B cell (primary cell): ENCODE measurements around the gene MRPL46. TPM values are rescaled to one million over a fixed set of nuclear protein-coding genes. Genes with fewer than 3 reads are reported as not detected.
A peak's percentile ranks its signal among the peaks of the same experiment; 100 is the strongest.

Experiments used
- ATAC-seq: fragments of 200-7000 bp; cut with Tn5 transposase; one replicate; pipeline ENCODE4 v1.10.0; 2021; ENCODE audit warnings: low read depth, mild to moderate bottlenecking, moderate number of reproducible peaks, moderate library complexity
- CTCF ChIA-PET: fragments of 350-600 bp; sonication (Branson Sonifier 250); formaldehyde crosslinking; loops from one replicate; lab custom pipeline; 2021; ENCODE audit warnings: antibody characterized with exemption, inconsistent platforms; lab: Charles Lee
- POLR2A ChIA-PET: fragments of 350-600 bp; sonication (Branson Sonifier 250); formaldehyde crosslinking; loops from one replicate; lab custom pipeline; 2021; ENCODE audit warnings: antibody characterized with exemption; lab: Charles Lee
- DNase-seq: peaks from one replicate; pipeline ENCODE4 v3.0.0; 2013
- H2AFZ ChIP-seq: 2 replicates; pipeline ENCODE4 v1.6.1; 2012; ENCODE audit warnings: mild to moderate bottlenecking, low read depth, low read length; ENCODE audit not compliant: insufficient read depth, poor library complexity, severe bottlenecking
- H3K27ac ChIP-seq, 2 donors: 1 replicate in 1 of 2; 2 replicates in 1 of 2; pipeline ENCODE4 v1.5.1; 2012 to 2013; ENCODE audit warnings: low read length in 2 of 2, mild to moderate bottlenecking in 2 of 2, moderate library complexity in 1 of 2
- H3K27me3 ChIP-seq, 4 experiments: fragments of 200-600 bp in 1 of 4; sonication (generic) in 1 of 4; replicated peaks in 1 of 4; 1 replicate in 2 of 4; 2 replicates in 2 of 4; pipeline versions ENCODE4 v1.6.1 to v1.7.0; 2013 to 2016; ENCODE audit warnings: low read length in 3 of 4, mild to moderate bottlenecking in 2 of 4, mixed read lengths in 1 of 4, moderate library complexity in 1 of 4; ENCODE audit not compliant: insufficient read depth in 4 of 4, control insufficient read depth in 3 of 4; ENCODE audit errors: control extremely low read depth in 1 of 4
- H3K36me3 ChIP-seq, 2 experiments: replicated peaks in 1 of 2; 1 replicate in 1 of 2; 2 replicates in 1 of 2; pipeline versions ENCODE4 v1.6.1 to v1.7.1; 2013; ENCODE audit warnings: low read length in 1 of 2; ENCODE audit not compliant: insufficient read depth in 2 of 2, control insufficient read depth in 1 of 2; ENCODE audit errors: control extremely low read depth in 1 of 2, extremely low read depth in 1 of 2
- H3K4me1 ChIP-seq, 2 donors: fragments of 200-600 bp in 1 of 2; sonication (generic) in 1 of 2; 1 replicate in 1 of 2; 2 replicates in 1 of 2; pipeline versions ENCODE4 v1.5.1 to v1.6.1; 2013 to 2017; ENCODE audit warnings: low read length in 2 of 2; ENCODE audit not compliant: control insufficient read depth in 2 of 2, insufficient read depth in 2 of 2
- H3K4me2 ChIP-seq: replicated peaks from 2 replicates; pipeline ENCODE3; 2012; ENCODE audit warnings: mild to moderate bottlenecking, low read depth, low read length; ENCODE audit not compliant: poor library complexity, severe bottlenecking
- H3K4me3 ChIP-seq, 5 experiments: fragments of 200-600 bp in 1 of 5; sonication (generic) in 1 of 5; 1 replicate in 3 of 5; 2 replicates in 2 of 5; pipeline versions ENCODE4 v1.5.1 to v1.7.0; 2011 to 2016; ENCODE audit warnings: low read length in 4 of 5, mild to moderate bottlenecking in 4 of 5, low read depth in 2 of 5, control low read depth in 1 of 5, moderate library complexity in 1 of 5; ENCODE audit not compliant: insufficient read depth in 1 of 5; ENCODE audit errors: control extremely low read depth in 1 of 5, extremely low read depth in 1 of 5
- H3K79me2 ChIP-seq: fragments of 200-600 bp; sonication (generic); one replicate; pipeline ENCODE4 v1.6.0; 2016; ENCODE audit warnings: low read length; ENCODE audit not compliant: control insufficient read depth, insufficient read depth
- H3K9ac ChIP-seq: fragments of 200-600 bp; sonication (generic); 2 replicates; pipeline ENCODE4 v1.6.1; 2017; ENCODE audit warnings: mild to moderate bottlenecking, low read length, moderate library complexity
- H3K9me3 ChIP-seq, 3 donors: one replicate each; pipeline versions ENCODE4 v1.6.1 to v1.7.1; 2013; ENCODE audit warnings: low read length in 2 of 3; ENCODE audit not compliant: control insufficient read depth in 2 of 3, insufficient read depth in 1 of 3; ENCODE audit errors: control extremely low read depth in 1 of 3
- H4K20me1 ChIP-seq: 2 replicates; pipeline ENCODE4 v1.6.0; 2012; ENCODE audit warnings: mild to moderate bottlenecking, low read length; ENCODE audit not compliant: insufficient read depth, control insufficient read depth, poor library complexity, severe bottlenecking
- H3K27ac Mint-ChIP-seq: one replicate; pipeline ENCODE4 v1.8.0; 2021; ENCODE audit warnings: mixed read lengths
- H3K27me3 Mint-ChIP-seq: one replicate; pipeline ENCODE4 v1.8.0; 2021; ENCODE audit warnings: mixed read lengths
- H3K4me1 Mint-ChIP-seq: one replicate; pipeline ENCODE4 v1.8.0; 2021; ENCODE audit warnings: mixed read lengths
- H3K4me3 Mint-ChIP-seq: one replicate; pipeline ENCODE4 v1.8.0; 2021; ENCODE audit warnings: mixed read lengths
- H3K9me3 Mint-ChIP-seq: one replicate; pipeline ENCODE4 v1.8.0; 2022; ENCODE audit warnings: mixed read lengths; ENCODE audit not compliant: insufficient read depth
- CTCF ChIP-seq: fragments of 200-600 bp; IDR thresholded peaks from one replicate; pipeline ENCODE4 v1.8.0; 2022; ENCODE audit warnings: antibody characterized with exemption, mild to moderate bottlenecking
- EZH2 ChIP-seq: IDR thresholded peaks from 2 replicates; pipeline ENCODE4 v1.6.1; 2012; ENCODE audit warnings: borderline replicate concordance, low read depth, mild to moderate bottlenecking, moderate library complexity, low read length; ENCODE audit not compliant: insufficient read depth, poor library complexity, severe bottlenecking
- WGBS: methylation state at CpG from one replicate; pipeline ENCODE4 v1.1.5; 2013; ENCODE audit warnings: missing lambda C conversion rate; ENCODE audit not compliant: insufficient coverage; 5-methylcytosine and 5-hydroxymethylcytosine counted together
- intact Hi-C: fragments of 100-400 bp; cut with micrococcal nuclease; formaldehyde crosslinking; loops from one replicate; pipeline ENCODE4 v1.10.0; 2022
- polyA plus RNA-seq: library from polyadenylated mRNA; depleted of rRNA; stranded (reverse); fragments of >200 nt; gene quantifications from 2 replicates; pipeline ENCODE4 v1.2.3, GENCODE V29; 2012
- total RNA-seq, 2 donors: library from RNA; stranded (reverse); fragments of 120-200 nt in 1 of 2; gene quantifications; 1 replicate in 1 of 2; 2 replicates in 1 of 2; pipeline versions ENCODE4 v1.2.3 to v1.2.4, GENCODE V29; 2013 to 2022

MRPL46 gene
- total and polyA plus RNA-seq, 2 donors (not counting 1 experiment from before 2014, with no cell fraction given), result 14.3 to 24.6 TPM

- DNase-seq (peak; percentile 56), ATAC-seq (peak; percentile 51)
- Histone ChIP-seq H3K79me2 (no peaks in the 10 kb centered on the region), H3K9me3 (peaks cover 0 to under 1% (median 0%) of the 10 kb centered on the region in 3 donors), H2AFZ (no peak overlapping the region), H3K4me1 (peaks cover 2 to 9% of the 10 kb centered on the region in 2 donors), H4K20me1 (no peaks in the 10 kb centered on the region), H3K27ac (no peak overlapping the region), H3K4me2 (no peak overlapping the region), H3K27me3 (peaks cover 0 to 14% (median 0%) of the 10 kb centered on the region in 4 experiments), H3K36me3 (no peaks in the 10 kb centered on the region), H3K4me3 (no peak overlapping the region), H3K9ac (no peak overlapping the region)
- Mint-ChIP-seq H3K4me1 (peaks cover 4% of the 10 kb centered on the region), H3K27me3 (no peaks in the 10 kb centered on the region), H3K27ac (no peak overlapping the region), H3K4me3 (no peak overlapping the region), H3K9me3 (peaks cover 3% of the 10 kb centered on the region)
- ChIA-PET CTCF (interaction anchor here (1.2 to 1.9 kb wide), 3 partner anchors 14 to 204 kb away, joined by 4 to 5 read pairs (median 5); no protein-coding TSS in a partner anchor), POLR2A (no interaction called here)
- intact Hi-C loops, result loop anchor here (10.0 kb wide), 1 partner anchor 205 kb away; no protein-coding TSS in a partner anchor
- TF ChIP-seq EZH2 (no peak), CTCF (peak; percentile 69)
- 10% methylated on average over 8 of the region's 12 CpGs for WGBS
Measured at GRCh38 chr15:88450125-88450798, 16.9 kb downstream of the MRPL46 start.

GRCh38 chr15:88449581-88449980, 17.6 kb downstream of the MRPL46 start:
- Mint-ChIP-seq H3K4me3 (no peak overlapping the region), H3K4me1 (peaks cover 4% of the 10 kb centered on the region), H3K27ac (no peak overlapping the region), H3K9me3 (peaks cover 4% of the 10 kb centered on the region), H3K27me3 (no peaks in the 10 kb centered on the region)
- H3K36me3 ChIP-seq, result no peaks in the 10 kb centered on the region
- peaks cover 2 to 3% of the 10 kb centered on the region in 2 donors for H3K4me1 ChIP-seq
- CTCF ChIA-PET, result interaction anchor here (1.7 to 1.9 kb wide), 2 partner anchors 202 to 204 kb away, joined by 5 read pairs; no protein-coding TSS in a partner anchor
- ATAC-seq (no peak), DNase-seq (no peak)
- no peak for TF ChIP-seq CTCF
- no peak for TF ChIP-seq EZH2
- H2AFZ ChIP-seq, result no peak overlapping the region
- H3K9me3 ChIP-seq, result peaks cover 0 to 2% (median 0%) of the 10 kb centered on the region in 3 donors
- 88% methylated on average over 7 of the region's 8 CpGs for WGBS
- no peak overlapping the region for H3K4me3 ChIP-seq
- no peaks in the 10 kb centered on the region for H3K79me2 ChIP-seq
- intact Hi-C loops, result no loop called here
- peaks cover 0 to 14% (median 0%) of the 10 kb centered on the region in 4 experiments for H3K27me3 ChIP-seq
- POLR2A ChIA-PET, result no interaction called here
- H4K20me1 ChIP-seq, result no peaks in the 10 kb centered on the region
- H3K9ac ChIP-seq, result no peak overlapping the region
- H3K27ac ChIP-seq, result no peak overlapping the region
- H3K4me2 ChIP-seq, result no peak overlapping the region
